Measurements from ENCODE around the gene SEMA7A. TPM values are rescaled to one million over a fixed set of nuclear protein-coding genes. Genes with fewer than 3 reads are reported as not detected.
A peak's percentile ranks its signal among the peaks of the same experiment; 100 is the strongest.
"Not testable (repeated sequence)": the region's sequence is repeated elsewhere in the genome, so short reads cannot be mapped to it uniquely, and the experiment has no call there.

Gene SEMA7A, protein sequence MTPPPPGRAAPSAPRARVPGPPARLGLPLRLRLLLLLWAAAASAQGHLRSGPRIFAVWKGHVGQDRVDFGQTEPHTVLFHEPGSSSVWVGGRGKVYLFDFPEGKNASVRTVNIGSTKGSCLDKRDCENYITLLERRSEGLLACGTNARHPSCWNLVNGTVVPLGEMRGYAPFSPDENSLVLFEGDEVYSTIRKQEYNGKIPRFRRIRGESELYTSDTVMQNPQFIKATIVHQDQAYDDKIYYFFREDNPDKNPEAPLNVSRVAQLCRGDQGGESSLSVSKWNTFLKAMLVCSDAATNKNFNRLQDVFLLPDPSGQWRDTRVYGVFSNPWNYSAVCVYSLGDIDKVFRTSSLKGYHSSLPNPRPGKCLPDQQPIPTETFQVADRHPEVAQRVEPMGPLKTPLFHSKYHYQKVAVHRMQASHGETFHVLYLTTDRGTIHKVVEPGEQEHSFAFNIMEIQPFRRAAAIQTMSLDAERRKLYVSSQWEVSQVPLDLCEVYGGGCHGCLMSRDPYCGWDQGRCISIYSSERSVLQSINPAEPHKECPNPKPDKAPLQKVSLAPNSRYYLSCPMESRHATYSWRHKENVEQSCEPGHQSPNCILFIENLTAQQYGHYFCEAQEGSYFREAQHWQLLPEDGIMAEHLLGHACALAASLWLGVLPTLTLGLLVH
- polyA plus RNA-seq (2013, experiment 1 of 4), result 21.4 TPM
- 17.8 TPM for polyA plus RNA-seq (2013, experiment 2 of 4)
- polyA plus RNA-seq (2013, experiment 3 of 4), result 14.8 TPM
- 15.0 TPM for polyA plus RNA-seq (2013, experiment 4 of 4)

DNA sequence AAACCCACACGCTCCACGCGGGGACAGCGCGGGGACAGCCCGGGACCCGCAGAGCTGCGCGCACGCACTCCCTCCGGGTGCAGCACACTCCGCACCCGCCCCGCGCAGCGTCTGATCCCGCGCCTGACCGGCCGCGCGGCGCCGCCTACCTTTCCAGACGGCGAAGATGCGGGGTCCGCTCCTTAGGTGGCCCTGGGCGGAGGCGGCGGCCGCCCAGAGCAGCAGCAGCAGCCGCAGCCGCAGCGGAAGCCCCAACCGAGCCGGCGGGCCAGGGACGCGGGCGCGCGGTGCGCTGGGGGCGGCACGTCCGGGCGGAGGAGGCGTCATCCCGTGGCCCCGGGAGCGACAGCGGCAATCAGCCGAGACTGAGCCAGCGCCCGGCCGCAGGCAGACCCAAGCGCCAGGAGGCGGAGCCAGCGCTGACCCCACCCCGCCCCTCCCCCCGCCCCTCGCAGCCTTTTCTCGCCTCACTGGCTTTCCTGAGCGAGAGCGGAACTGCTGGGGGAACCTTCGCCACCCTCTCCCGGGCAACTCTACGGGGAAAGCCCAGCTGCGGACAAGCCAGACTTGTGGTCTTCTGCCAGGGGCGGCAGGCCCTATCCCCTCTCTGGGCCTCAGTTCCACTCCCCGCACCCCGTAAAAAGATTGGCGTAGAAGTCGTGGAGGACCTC is at the start of gene SEMA7A:
SEMA7A (minus strand) TSS at position 367 of the 671 bp plus-strand sequence; CDS start at position 327, 40 bp downstream.
- H3K27ac ChIP-seq (ENCODE audit: insufficient read depth, low read depth, low read length, poor library complexity, severe bottlenecking), result no peak within 1 kb of the TSS
- peak within 1 kb of the TSS; percentile 81 for H3K4me3 ChIP-seq (ENCODE audit: insufficient read depth, low read depth, low read length)
- 2% methylated on average over 75 of the region's 75 CpGs for WGBS, 2 experiments
- H3K9me3 ChIP-seq (ENCODE audit: control insufficient read depth, low read length), result no peaks in the 10 kb centered on the region
- peaks cover 26% of the 10 kb centered on the region for H3K4me1 ChIP-seq (ENCODE audit: control insufficient read depth, insufficient read depth, low read length)
- H3K27me3 ChIP-seq (ENCODE audit: control insufficient read depth, insufficient read depth, low read length, poor library complexity, severe bottlenecking), result peaks cover 15% of the 10 kb centered on the region
- H3K36me3 ChIP-seq (ENCODE audit: control insufficient read depth, insufficient read depth, low read length), result no peaks in the 10 kb centered on the region

DNA sequence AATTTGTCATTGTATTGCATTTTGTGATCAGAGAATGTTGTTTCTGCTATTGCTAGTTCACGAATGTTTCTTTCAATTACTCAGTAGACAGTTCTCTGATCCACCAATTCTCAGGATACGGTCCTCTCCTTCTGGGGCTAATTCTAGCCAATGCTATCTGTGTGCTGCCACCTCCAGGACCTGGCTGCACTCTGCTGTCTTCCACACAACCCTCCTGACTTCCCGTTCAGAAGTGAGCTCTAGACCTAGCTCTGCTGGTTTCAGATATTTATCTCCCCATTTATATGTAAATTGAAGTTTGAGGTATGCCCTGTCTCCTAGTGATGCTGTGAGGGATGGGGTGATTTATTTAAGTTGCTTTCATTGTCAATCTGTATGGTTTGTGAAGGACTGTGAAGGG is 48.9 kb upstream of the SEMA7A start:
- H3K36me3 ChIP-seq (ENCODE audit: control insufficient read depth, insufficient read depth, low read length), result peaks cover 3% of the 10 kb centered on the region
- 60 to 65% methylated on average over 3 of the region's 3 CpGs for WGBS, 2 experiments
- H3K27me3 ChIP-seq (ENCODE audit: control insufficient read depth, insufficient read depth, low read length, poor library complexity, severe bottlenecking), result no peaks in the 10 kb centered on the region
- H3K4me3 ChIP-seq (ENCODE audit: insufficient read depth, low read depth, low read length), result no peak overlapping the region
- no peaks in the 10 kb centered on the region for H3K9me3 ChIP-seq (ENCODE audit: control insufficient read depth, low read length)
- no peaks in the 10 kb centered on the region for H3K4me1 ChIP-seq (ENCODE audit: control insufficient read depth, insufficient read depth, low read length)
- H3K27ac ChIP-seq (ENCODE audit: insufficient read depth, low read depth, low read length, poor library complexity, severe bottlenecking), result no peak overlapping the region

DNA sequence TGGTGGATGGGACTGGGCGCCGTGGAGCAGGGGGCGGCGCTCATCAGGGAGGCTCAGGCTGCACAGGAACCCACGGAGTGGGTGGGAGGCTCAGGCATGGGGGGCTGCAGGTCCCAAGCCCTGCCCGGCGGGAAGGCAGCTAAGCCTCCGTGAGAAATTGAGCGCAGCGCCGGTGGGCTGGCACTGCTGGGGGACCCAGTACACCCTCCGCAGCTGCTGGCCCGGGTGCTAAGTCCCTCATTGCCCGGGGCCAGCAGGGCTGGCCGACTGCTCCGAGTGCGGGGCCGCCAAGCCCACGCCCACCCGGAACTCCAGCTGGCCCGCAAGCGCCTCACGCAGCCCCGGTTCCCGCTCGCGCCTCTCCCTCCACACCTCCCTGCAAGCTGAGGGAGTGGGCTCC is 46.6 kb upstream of the SEMA7A start:
- not testable (repeated sequence) for H3K27ac ChIP-seq (ENCODE audit: insufficient read depth, low read depth, low read length, poor library complexity, severe bottlenecking); H3K36me3 ChIP-seq (ENCODE audit: control insufficient read depth, insufficient read depth, low read length); H3K9me3 ChIP-seq (ENCODE audit: control insufficient read depth, low read length); H3K4me1 ChIP-seq (ENCODE audit: control insufficient read depth, insufficient read depth, low read length); H3K27me3 ChIP-seq (ENCODE audit: control insufficient read depth, insufficient read depth, low read length, poor library complexity, severe bottlenecking); H3K4me3 ChIP-seq (ENCODE audit: insufficient read depth, low read depth, low read length)
- WGBS, 2 experiments, result 94 to 95% methylated on average over 27 of the region's 27 CpGs

DNA sequence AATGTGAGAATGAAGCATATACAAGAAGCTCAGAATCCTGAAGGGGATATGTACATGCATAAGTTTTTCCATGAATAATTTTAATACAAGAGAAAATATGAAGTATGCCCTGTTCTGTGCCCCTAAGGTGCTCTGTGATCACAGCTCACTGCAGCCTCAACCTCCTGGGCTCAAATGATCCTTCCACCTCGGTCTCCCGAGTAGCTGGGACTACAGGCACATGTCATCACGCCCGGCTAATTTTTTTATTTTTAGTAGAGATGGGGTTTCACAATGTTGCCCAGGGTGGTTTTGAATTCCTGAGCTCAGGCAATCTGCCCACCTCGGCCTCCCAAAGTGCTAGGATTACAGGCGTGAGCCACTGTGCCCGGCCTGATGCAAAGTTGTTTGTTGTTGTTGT is 37.9 kb upstream of the SEMA7A start:
- not testable (repeated sequence) for H3K4me1 ChIP-seq (ENCODE audit: control insufficient read depth, insufficient read depth, low read length); H3K9me3 ChIP-seq (ENCODE audit: control insufficient read depth, low read length); H3K27me3 ChIP-seq (ENCODE audit: control insufficient read depth, insufficient read depth, low read length, poor library complexity, severe bottlenecking); H3K4me3 ChIP-seq (ENCODE audit: insufficient read depth, low read depth, low read length); H3K27ac ChIP-seq (ENCODE audit: insufficient read depth, low read depth, low read length, poor library complexity, severe bottlenecking)
- H3K36me3 ChIP-seq (ENCODE audit: control insufficient read depth, insufficient read depth, low read length), result peaks cover 11% of the 10 kb centered on the region
- 92 to 94% methylated on average over 7 of the region's 7 CpGs for WGBS, 2 experiments

DNA sequence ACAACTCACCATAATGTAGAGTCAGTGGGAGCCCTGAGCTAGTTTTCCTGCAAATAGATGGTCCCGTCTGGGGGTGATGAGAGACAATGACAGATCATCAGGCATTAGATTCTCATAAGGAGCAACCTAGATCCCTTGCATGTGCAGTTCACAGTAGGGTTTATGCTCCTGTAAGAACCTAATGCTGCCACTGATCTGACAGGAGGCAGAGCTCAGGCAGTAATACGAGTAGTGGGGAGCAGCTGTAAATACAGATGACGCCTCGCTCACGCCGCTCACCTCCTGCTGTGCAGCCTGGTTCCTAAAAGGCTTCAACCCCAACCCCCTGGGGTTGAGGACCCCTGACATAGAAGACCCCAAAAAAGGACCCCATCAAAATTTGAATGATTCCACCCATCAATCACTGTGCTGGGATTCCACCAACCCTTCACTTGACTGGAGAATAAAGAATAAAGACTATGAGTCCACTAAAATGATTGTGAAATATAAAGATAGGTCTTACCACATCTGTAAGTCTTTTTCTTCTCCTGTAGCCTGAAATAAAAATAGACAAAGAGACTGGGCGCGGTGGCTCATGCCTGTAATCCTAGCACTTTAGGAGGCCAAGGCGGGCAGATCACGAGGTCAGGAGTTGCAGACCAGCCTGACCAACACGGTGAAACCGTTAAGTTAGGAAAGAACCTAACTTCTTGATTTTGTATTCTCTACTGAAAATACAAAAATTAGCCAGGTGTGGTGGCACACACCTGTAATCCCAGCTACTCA is 37.1 kb upstream of the SEMA7A start:
- Histone ChIP-seq H3K9me3 (ENCODE audit: control insufficient read depth, low read length) (no peaks in the 10 kb centered on the region), H3K27me3 (ENCODE audit: control insufficient read depth, insufficient read depth, low read length, poor library complexity, severe bottlenecking) (no peaks in the 10 kb centered on the region), H3K27ac (ENCODE audit: insufficient read depth, low read depth, low read length, poor library complexity, severe bottlenecking) (no peak overlapping the region), H3K4me1 (ENCODE audit: control insufficient read depth, insufficient read depth, low read length) (no peaks in the 10 kb centered on the region), H3K4me3 (ENCODE audit: insufficient read depth, low read depth, low read length) (no peak overlapping the region), H3K36me3 (ENCODE audit: control insufficient read depth, insufficient read depth, low read length) (peaks cover 11% of the 10 kb centered on the region)
- WGBS, 2 experiments, result 91 to 94% methylated on average over 12 of the region's 12 CpGs

DNA sequence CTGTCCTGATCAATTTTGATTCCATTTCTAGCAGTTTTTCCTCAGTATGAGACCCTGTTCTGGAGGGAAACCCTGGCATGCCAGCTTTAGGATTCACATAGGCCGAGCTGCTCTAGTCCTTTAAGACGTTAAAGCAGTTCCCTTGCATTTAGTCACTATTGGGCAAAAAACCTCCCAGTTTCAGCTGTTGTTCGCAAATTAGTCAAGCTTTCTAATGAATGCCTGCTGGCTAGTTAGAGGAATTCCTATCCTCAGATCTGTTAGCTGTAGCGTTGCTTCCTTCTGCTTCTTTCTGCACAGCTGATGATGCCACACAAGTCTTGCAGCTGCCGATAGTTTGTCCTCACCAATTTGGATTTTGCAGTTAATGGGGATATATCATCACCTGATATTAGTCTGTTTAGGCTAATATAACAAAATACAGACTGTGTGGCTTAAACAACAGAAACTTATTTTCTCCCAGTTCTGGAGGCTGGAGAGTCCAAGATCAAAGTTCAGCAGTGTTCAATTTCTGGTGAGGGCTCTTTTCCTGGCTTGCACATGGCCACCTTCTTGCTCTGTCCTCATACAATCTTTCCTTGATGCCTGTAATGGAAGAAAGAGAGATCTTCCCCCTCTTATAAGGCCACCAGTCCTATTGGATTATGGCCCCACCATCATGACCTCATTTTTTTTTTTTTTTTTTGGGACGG is 34.7 kb upstream of the SEMA7A start:
- Histone ChIP-seq H3K27ac (ENCODE audit: insufficient read depth, low read depth, low read length, poor library complexity, severe bottlenecking) (peak overlapping the region; percentile 26), H3K36me3 (ENCODE audit: control insufficient read depth, insufficient read depth, low read length) (peaks cover 12% of the 10 kb centered on the region), H3K9me3 (ENCODE audit: control insufficient read depth, low read length) (no peaks in the 10 kb centered on the region), H3K27me3 (ENCODE audit: control insufficient read depth, insufficient read depth, low read length, poor library complexity, severe bottlenecking) (no peaks in the 10 kb centered on the region), H3K4me1 (ENCODE audit: control insufficient read depth, insufficient read depth, low read length) (no peaks in the 10 kb centered on the region), H3K4me3 (ENCODE audit: insufficient read depth, low read depth, low read length) (no peak overlapping the region)
- 89 to 92% methylated on average over 6 of the region's 6 CpGs for WGBS, 2 experiments

DNA sequence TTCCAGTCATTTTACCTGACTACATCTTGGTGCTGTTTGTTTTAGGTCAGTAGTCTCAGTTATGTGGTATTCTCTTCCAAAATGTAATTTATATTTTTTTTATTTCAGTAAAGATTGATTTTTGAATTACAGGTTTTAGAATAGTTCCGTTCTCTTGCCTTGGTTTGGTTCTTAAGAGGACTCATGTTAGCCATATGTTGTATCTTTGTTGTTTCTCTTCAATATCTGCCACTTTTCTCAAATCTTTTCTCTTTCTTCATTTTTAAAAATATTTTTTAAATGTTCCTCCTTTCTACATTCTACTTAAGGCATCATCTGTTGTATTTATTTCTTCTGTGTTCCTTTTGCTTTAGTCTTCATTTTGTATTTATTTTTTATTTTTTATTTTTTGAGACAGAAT is 32.8 kb upstream of the SEMA7A start:
- H3K4me3 ChIP-seq (ENCODE audit: insufficient read depth, low read depth, low read length), result no peak overlapping the region
- no peaks in the 10 kb centered on the region for H3K9me3 ChIP-seq (ENCODE audit: control insufficient read depth, low read length)
- no peaks in the 10 kb centered on the region for H3K27me3 ChIP-seq (ENCODE audit: control insufficient read depth, insufficient read depth, low read length, poor library complexity, severe bottlenecking)
- peaks cover 14% of the 10 kb centered on the region for H3K36me3 ChIP-seq (ENCODE audit: control insufficient read depth, insufficient read depth, low read length)
- peaks cover 5% of the 10 kb centered on the region for H3K4me1 ChIP-seq (ENCODE audit: control insufficient read depth, insufficient read depth, low read length)
- no peak overlapping the region for H3K27ac ChIP-seq (ENCODE audit: insufficient read depth, low read depth, low read length, poor library complexity, severe bottlenecking)
- WGBS, 2 experiments, result no CpG with 5 or more reads among the region's 1 CpG

DNA sequence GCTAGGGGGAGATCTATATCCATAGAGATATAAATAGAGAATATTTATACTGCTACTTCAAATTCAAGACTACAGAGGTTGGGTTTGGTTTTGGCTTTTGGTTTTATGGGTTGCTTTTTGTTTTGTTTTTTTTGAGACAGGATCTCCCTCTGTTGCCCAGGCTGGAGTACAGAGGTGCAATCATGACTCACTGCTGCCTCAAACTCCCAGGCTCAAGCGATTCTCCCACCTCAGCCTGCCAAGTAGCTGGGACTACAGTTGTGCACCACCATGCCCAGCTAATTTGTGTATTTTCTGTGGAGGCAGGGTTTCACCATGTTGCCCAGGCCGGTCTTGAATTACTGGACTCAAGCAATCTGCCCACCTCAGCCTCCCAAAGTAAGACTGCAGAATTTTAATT is 31.1 kb upstream of the SEMA7A start:
- 97 to 98% methylated on average over 2 of the region's 2 CpGs for WGBS, 2 experiments
- Histone ChIP-seq H3K27ac (ENCODE audit: insufficient read depth, low read depth, low read length, poor library complexity, severe bottlenecking) (no peak overlapping the region), H3K4me3 (ENCODE audit: insufficient read depth, low read depth, low read length) (no peak overlapping the region), H3K36me3 (ENCODE audit: control insufficient read depth, insufficient read depth, low read length) (peaks cover 14% of the 10 kb centered on the region), H3K9me3 (ENCODE audit: control insufficient read depth, low read length) (no peaks in the 10 kb centered on the region), H3K4me1 (ENCODE audit: control insufficient read depth, insufficient read depth, low read length) (peaks cover 5% of the 10 kb centered on the region), H3K27me3 (ENCODE audit: control insufficient read depth, insufficient read depth, low read length, poor library complexity, severe bottlenecking) (no peaks in the 10 kb centered on the region)

DNA sequence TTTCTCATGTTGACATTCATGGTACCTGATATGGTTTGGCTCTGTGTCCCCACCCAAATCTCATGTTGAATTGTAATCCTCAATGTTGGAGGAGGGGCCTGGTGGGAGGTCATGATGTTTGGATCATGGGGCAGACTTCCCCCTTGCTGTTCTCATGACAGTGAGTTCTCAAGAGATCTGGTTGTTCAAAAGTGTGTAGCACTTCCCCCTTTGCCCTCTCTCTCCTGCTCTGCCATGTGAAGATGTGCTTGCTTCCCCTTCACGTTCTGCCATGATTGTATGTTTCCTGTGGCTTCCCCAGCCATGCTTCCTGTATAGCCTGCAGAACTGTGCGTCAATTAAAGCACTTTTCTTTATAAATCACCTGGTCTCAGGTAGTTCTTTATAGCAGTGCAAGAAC is 30.5 kb upstream of the SEMA7A start:
- Histone ChIP-seq H3K9me3 (ENCODE audit: control insufficient read depth, low read length) (no peaks in the 10 kb centered on the region), H3K4me3 (ENCODE audit: insufficient read depth, low read depth, low read length) (no peak overlapping the region), H3K27me3 (ENCODE audit: control insufficient read depth, insufficient read depth, low read length, poor library complexity, severe bottlenecking) (no peaks in the 10 kb centered on the region), H3K27ac (ENCODE audit: insufficient read depth, low read depth, low read length, poor library complexity, severe bottlenecking) (no peak overlapping the region), H3K36me3 (ENCODE audit: control insufficient read depth, insufficient read depth, low read length) (peaks cover 9% of the 10 kb centered on the region), H3K4me1 (ENCODE audit: control insufficient read depth, insufficient read depth, low read length) (peaks cover 5% of the 10 kb centered on the region)
- 90 to 91% methylated on average over 2 of the region's 2 CpGs for WGBS, 2 experiments

All from ectodermal cell (in vitro differentiated cells).